ENCODE measurements around the gene HCFC1R1. TPM values are rescaled to one million over a fixed set of nuclear protein-coding genes. Genes with fewer than 3 reads are reported as not detected.

The HCFC1R1 gene
- total RNA-seq, 1 experiment from 2014 or later = 76.0 TPM

GRCh38 chr16:3068487-3068886 is 44.7 kb upstream of the HCFC1R1 start:
- no peak for ATAC-seq

More at GRCh38 chr16:3068487-3068886, 44.7 kb upstream of the HCFC1R1 start:
- Mint-ChIP-seq H3K4me1 (peaks cover 37% of the 10 kb centered on the region), H3K9me3 (no peaks in the 10 kb centered on the region), H3K27me3 (ENCODE audit: low read depth) (peaks cover 5% of the 10 kb centered on the region; the same call in 1 of the 2 replicates), H3K27ac (no peak overlapping the region), H3K4me3 (no peak overlapping the region), H3K36me3 (no peaks in the 10 kb centered on the region)
- POLR2A ChIA-PET = no interaction called here
- CTCF ChIA-PET = interaction anchor here (0.9 to 2.1 kb wide), 4 partner anchors 9 to 37 kb away, joined by 3 to 8 read pairs (median 4); no protein-coding TSS in a partner anchor
- TF ChIP-seq E2F4 (CRISPR knock-in tag; IDR thresholded peaks at IDR 0.05; ENCODE audit: borderline replicate concordance, low read depth) = no peak
- no peak for TF ChIP-seq SMAD3 (CRISPR knock-in tag; IDR thresholded peaks at IDR 0.05; ENCODE audit: borderline replicate concordance)
- TF ChIP-seq AFF4 (CRISPR knock-in tag; IDR thresholded peaks at IDR 0.05; ENCODE audit: borderline replicate concordance) = no peak
- no peak for TF ChIP-seq ELF4 (CRISPR knock-in tag; IDR thresholded peaks at IDR 0.05; ENCODE audit: low read depth)
- no peak for TF ChIP-seq TP53 (CRISPR knock-in tag; IDR thresholded peaks at IDR 0.05)
- TF ChIP-seq CREB1 (CRISPR knock-in tag; IDR thresholded peaks at IDR 0.05) = no peak
- TF ChIP-seq SMAD4 (CRISPR knock-in tag; IDR thresholded peaks at IDR 0.05) = no peak
- TF ChIP-seq ZNF425 (CRISPR knock-in tag; conservative IDR thresholded peaks at IDR 0.05) = no peak
- TF ChIP-seq STAT6 (CRISPR knock-in tag; conservative IDR thresholded peaks at IDR 0.05; ENCODE audit: low read depth) = no peak
- TF ChIP-seq ZNF219 (CRISPR knock-in tag; IDR thresholded peaks at IDR 0.05; ENCODE audit: borderline replicate concordance) = no peak
- TF ChIP-seq IRF1 (CRISPR knock-in tag; IDR thresholded peaks at IDR 0.05) = no peak
- no peak for TF ChIP-seq FOXJ3 (CRISPR knock-in tag; IDR thresholded peaks at IDR 0.05; ENCODE audit: borderline replicate concordance)
- no peak for TF ChIP-seq JUN (CRISPR knock-in tag; IDR thresholded peaks at IDR 0.05)
- TF ChIP-seq ZNF263 (CRISPR knock-in tag; IDR thresholded peaks at IDR 0.05; ENCODE audit: low read depth) = no peak
- DNase-seq (ENCODE audit: low spot score) = no peak
